Astrocyte of the cerebellum (primary cell): Measurements from ENCODE around the gene JMJD7.

ENCODE experiments used
- DNase-seq: peaks from one replicate; pipeline ENCODE4 v3.0.0-alpha.2; 2011; ENCODE audit warnings: low read depth
- H3K4me3 ChIP-seq: 2 replicates; pipeline ENCODE4 v1.5.1; 2011; ENCODE audit warnings: mild to moderate bottlenecking, low read depth, low read length, moderate library complexity
- in situ Hi-C: cut with HindIII; loops from 2 replicates; pipeline ENCODE4 v1.10.0; 2017; ENCODE audit warnings: low sequenced_read_pairs
- TF ChIP-seq, protein P1 (sequence below): IDR thresholded peaks from 2 replicates; pipeline ENCODE4 v1.5.1; 2012; ENCODE audit warnings: low read length, low read depth, moderate library complexity, mild to moderate bottlenecking; ENCODE audit errors: missing control alignments

Gene JMJD7

DNA sequence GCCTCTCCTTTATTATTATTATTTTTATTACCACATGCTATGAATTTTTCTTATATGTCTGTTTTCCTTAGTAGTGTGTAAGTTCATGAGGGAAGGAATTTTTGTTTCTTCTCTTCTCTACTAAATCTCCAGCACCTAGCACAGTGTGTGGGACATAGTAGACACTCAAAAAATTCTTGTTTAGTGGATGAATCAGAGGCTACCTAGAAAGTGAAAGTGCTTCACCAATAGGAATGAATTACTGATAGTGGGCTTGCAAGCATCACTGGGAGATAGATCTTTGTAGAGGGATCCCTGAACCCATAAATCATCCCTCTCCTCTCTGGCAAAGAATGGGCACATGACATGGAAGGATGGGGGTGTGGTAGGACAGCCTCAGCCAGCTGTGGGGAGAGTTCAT lies 57.4 kb downstream of the JMJD7 start:
- H3K4me3 ChIP-seq, result no peak overlapping the region
- TF ChIP-seq, protein P1, sequence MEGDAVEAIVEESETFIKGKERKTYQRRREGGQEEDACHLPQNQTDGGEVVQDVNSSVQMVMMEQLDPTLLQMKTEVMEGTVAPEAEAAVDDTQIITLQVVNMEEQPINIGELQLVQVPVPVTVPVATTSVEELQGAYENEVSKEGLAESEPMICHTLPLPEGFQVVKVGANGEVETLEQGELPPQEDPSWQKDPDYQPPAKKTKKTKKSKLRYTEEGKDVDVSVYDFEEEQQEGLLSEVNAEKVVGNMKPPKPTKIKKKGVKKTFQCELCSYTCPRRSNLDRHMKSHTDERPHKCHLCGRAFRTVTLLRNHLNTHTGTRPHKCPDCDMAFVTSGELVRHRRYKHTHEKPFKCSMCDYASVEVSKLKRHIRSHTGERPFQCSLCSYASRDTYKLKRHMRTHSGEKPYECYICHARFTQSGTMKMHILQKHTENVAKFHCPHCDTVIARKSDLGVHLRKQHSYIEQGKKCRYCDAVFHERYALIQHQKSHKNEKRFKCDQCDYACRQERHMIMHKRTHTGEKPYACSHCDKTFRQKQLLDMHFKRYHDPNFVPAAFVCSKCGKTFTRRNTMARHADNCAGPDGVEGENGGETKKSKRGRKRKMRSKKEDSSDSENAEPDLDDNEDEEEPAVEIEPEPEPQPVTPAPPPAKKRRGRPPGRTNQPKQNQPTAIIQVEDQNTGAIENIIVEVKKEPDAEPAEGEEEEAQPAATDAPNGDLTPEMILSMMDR, result no peak
- DNase-seq, result no peak
- in situ Hi-C loops, result loop anchor here (25.0 kb wide), 1 partner anchor 98 kb away; no protein-coding TSS in a partner anchor

DNA sequence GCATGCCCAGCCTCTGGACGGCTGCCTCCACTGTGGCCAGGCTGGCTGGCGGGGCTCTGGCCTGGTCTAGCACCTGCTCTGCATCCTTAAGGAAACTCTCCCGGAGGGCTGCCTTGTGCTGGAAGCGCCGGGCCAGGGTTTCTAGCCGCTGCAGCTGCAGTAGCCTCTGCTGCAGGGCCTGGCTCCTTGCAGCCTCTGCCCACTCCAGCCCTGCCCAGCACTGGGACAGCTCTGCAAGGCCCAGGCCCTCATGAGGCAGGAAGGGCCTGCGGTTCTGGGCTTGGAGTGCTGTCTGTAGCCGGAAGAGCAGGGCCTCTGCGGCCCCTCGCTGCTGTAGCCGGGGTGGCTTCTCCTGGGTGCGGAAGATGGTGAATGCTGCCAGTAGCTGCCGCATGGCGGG lies 57.9 kb downstream of the JMJD7 start:
- TF ChIP-seq, protein P1, result no peak

DNA sequence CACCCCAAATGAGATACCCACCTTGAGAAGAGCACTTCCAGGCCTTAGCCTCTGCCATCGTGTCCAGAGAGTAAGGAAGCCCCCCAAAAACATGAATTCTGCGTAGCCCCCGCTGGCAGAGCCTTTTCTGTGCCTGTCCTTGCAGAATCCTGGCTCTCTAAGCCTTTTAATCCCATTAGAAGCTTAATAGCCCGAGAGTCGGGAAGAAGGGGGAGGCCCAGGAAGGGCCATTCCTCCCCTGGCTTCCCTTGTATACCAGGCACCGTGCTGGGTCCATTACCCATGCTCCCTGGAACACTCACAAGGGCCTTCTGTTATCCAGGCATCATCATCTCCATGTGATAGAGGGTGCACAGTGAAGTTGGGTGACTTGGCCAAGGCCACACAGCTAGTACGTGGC lies 58.8 kb downstream of the JMJD7 start:
- DNase-seq, result no peak
- in situ Hi-C loops, result loop anchor here (25.0 kb wide), 1 partner anchor 99 kb away; no protein-coding TSS in a partner anchor
- TF ChIP-seq, protein P1, result no peak

More for the DNA sequence above, 57.9 kb downstream of the JMJD7 start:
- no peak overlapping the region for H3K4me3 ChIP-seq
- in situ Hi-C loops, result loop anchor here (25.0 kb wide), 1 partner anchor 99 kb away; no protein-coding TSS in a partner anchor
- no peak for DNase-seq

DNA sequence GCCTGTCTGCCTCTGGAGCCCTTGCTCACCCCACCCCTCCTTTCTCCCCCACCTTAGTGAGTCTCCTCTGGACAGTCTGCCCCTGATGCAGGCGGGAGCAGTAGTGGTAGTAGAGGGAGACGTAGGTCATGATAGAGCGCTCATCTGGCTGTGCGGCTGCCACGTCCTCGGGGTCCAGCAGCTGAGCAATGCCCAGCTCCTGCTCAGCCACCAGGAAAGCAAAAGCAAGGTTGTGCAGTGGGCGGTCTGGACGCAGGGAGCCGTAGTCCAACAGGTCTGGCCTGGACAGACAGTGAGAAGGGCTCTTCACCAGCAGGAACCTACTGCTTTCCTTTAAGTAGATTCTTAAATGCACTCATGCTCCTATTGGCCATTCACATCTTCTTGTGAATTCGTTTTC lies 59.3 kb downstream of the JMJD7 start:
- in situ Hi-C loops, result loop anchor here (25.0 kb wide), 1 partner anchor 100 kb away; no protein-coding TSS in a partner anchor
- no peak for DNase-seq
- TF ChIP-seq, protein P1, result no peak
- H3K4me3 ChIP-seq, result no peak overlapping the region

More for the DNA sequence above, 58.8 kb downstream of the JMJD7 start:
- H3K4me3 ChIP-seq, result no peak overlapping the region
